ENCODE data around the gene PPIP5K2.
A peak's percentile ranks its signal among the peaks of the same experiment; 100 is the strongest.
"Not testable (repeated sequence)": the region's sequence is repeated elsewhere in the genome, so short reads cannot be mapped to it uniquely, and the experiment has no call there.

The PPIP5K2 gene

GRCh38 chr5:103119765-103120606, at the start of gene PPIP5K2, which contains the start of gene GIN1:
PPIP5K2 (plus strand) TSS chr5:103120301; CDS start chr5:103129590, 9,289 bp downstream.
GIN1 (minus strand) TSS chr5:103120138; CDS start chr5:103108707, 11,431 bp downstream.
- DNase-seq (ENCODE audit: low spot score): peak; percentile 95

- not testable (repeated sequence) for DNase-seq (ENCODE audit: low spot score)
Observed at GRCh38 chr5:103073500-103073899, 46.6 kb upstream of the PPIP5K2 start.

GRCh38 chr5:103075442-103075841, 44.7 kb upstream of the PPIP5K2 start:
- DNase-seq (ENCODE audit: low spot score): no peak

- DNase-seq (ENCODE audit: low spot score): no peak
Observed at GRCh38 chr5:103079796-103080195, 40.3 kb upstream of the PPIP5K2 start.

GRCh38 chr5:103086547-103086946, 33.6 kb upstream of the PPIP5K2 start:
- DNase-seq (ENCODE audit: low spot score): no peak

GRCh38 chr5:103089272-103089671, 30.8 kb upstream of the PPIP5K2 start:
- DNase-seq (ENCODE audit: low spot score): no peak

- no peak for DNase-seq (ENCODE audit: low spot score)
Observed at GRCh38 chr5:103090791-103091190, 29.3 kb upstream of the PPIP5K2 start.

- DNase-seq (ENCODE audit: low spot score): no peak
Observed at GRCh38 chr5:103092676-103093075, 27.4 kb upstream of the PPIP5K2 start.

GRCh38 chr5:103093727-103094126, 26.4 kb upstream of the PPIP5K2 start:
- no peak for DNase-seq (ENCODE audit: low spot score)

- no peak for DNase-seq (ENCODE audit: low spot score)
Observed at GRCh38 chr5:103094737-103095136, 25.4 kb upstream of the PPIP5K2 start.

- DNase-seq (ENCODE audit: low spot score): no peak
Observed at GRCh38 chr5:103098993-103099392, 21.1 kb upstream of the PPIP5K2 start.

GRCh38 chr5:103101079-103101750, 18.9 kb upstream of the PPIP5K2 start:
- no peak for DNase-seq (ENCODE audit: low spot score)

- no peak for DNase-seq (ENCODE audit: low spot score)
Observed at GRCh38 chr5:103102234-103102633, 17.9 kb upstream of the PPIP5K2 start.

- no peak for DNase-seq (ENCODE audit: low spot score)
Observed at GRCh38 chr5:103108086-103108485, 12.0 kb upstream of the PPIP5K2 start.

- DNase-seq (ENCODE audit: low spot score): no peak
Observed at GRCh38 chr5:103109277-103109676, 10.8 kb upstream of the PPIP5K2 start.

- DNase-seq (ENCODE audit: low spot score): no peak
Observed at GRCh38 chr5:103110403-103110802, 9.7 kb upstream of the PPIP5K2 start.

- DNase-seq (ENCODE audit: low spot score): peak; percentile 55
Observed at GRCh38 chr5:103111468-103111867, 8.6 kb upstream of the PPIP5K2 start.

- DNase-seq (ENCODE audit: low spot score): no peak
Observed at GRCh38 chr5:103112910-103113309, 7.2 kb upstream of the PPIP5K2 start.

GRCh38 chr5:103114440-103114839, 5.7 kb upstream of the PPIP5K2 start:
- DNase-seq (ENCODE audit: low spot score): no peak

GRCh38 chr5:103117471-103117991, 2.6 kb upstream of the PPIP5K2 start:
- DNase-seq (ENCODE audit: low spot score): no peak

- DNase-seq (ENCODE audit: low spot score): no peak
Observed at GRCh38 chr5:103119070-103119764, 884 bp upstream of the PPIP5K2 start.

GRCh38 chr5:103120607-103121200, 603 bp downstream of the PPIP5K2 start:
- DNase-seq (ENCODE audit: low spot score): no peak
